Measurements from ENCODE around the gene SMIM43.
A peak's percentile ranks its signal among the peaks of the same experiment; 100 is the strongest.

GRCh38 chr4:121794505-121795188, 29.7 kb upstream of the SMIM43 start:
- no peak for TF ChIP-seq POLR2A (conservative IDR thresholded peaks at IDR 0.05)
- TF ChIP-seq DACH1 (IDR thresholded peaks at IDR 0.05; ENCODE audit: partially characterized antibody) = peak; percentile 11
- peak; percentile 73 to 80; a peak in 2 of 4 replicates for TF ChIP-seq ARNT (IDR thresholded peaks at IDR 0.05)
- TF ChIP-seq ZZZ3 (IDR thresholded peaks at IDR 0.05) = no peak
- no peak for TF ChIP-seq ZNF174 (CRISPR knock-in tag; IDR thresholded peaks at IDR 0.05)
- TF ChIP-seq ZNF75A (CRISPR knock-in tag; IDR thresholded peaks at IDR 0.05) = no peak
- TF ChIP-seq, protein P1, sequence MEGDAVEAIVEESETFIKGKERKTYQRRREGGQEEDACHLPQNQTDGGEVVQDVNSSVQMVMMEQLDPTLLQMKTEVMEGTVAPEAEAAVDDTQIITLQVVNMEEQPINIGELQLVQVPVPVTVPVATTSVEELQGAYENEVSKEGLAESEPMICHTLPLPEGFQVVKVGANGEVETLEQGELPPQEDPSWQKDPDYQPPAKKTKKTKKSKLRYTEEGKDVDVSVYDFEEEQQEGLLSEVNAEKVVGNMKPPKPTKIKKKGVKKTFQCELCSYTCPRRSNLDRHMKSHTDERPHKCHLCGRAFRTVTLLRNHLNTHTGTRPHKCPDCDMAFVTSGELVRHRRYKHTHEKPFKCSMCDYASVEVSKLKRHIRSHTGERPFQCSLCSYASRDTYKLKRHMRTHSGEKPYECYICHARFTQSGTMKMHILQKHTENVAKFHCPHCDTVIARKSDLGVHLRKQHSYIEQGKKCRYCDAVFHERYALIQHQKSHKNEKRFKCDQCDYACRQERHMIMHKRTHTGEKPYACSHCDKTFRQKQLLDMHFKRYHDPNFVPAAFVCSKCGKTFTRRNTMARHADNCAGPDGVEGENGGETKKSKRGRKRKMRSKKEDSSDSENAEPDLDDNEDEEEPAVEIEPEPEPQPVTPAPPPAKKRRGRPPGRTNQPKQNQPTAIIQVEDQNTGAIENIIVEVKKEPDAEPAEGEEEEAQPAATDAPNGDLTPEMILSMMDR (IDR thresholded peaks at IDR 0.05 in 2 of 3, conservative IDR thresholded peaks at IDR 0.05 in 1 of 3; ENCODE audit: insufficient read depth in 2 of 3, low read depth in 1 of 3, low read length in 3 of 3) = no peak
- TF ChIP-seq GATA2 (CRISPR knock-in tag; IDR thresholded peaks at IDR 0.05) = peak; percentile 93
- peak; percentile 67 for TF ChIP-seq ATF7 (IDR thresholded peaks at IDR 0.05)
- no peak for TF ChIP-seq CHD2 (IDR thresholded peaks at IDR 0.05; ENCODE audit: low read depth, low read length)
